ENCODE measurements around the gene LECT2. TPM values are rescaled to one million over a fixed set of nuclear protein-coding genes. Genes with fewer than 3 reads are reported as not detected.

The LECT2 gene
- total and polyA plus RNA-seq, 2 experiments from 2014 or later, result 0.45 TPM; not detected in 1

- TF ChIP-seq, protein P1, sequence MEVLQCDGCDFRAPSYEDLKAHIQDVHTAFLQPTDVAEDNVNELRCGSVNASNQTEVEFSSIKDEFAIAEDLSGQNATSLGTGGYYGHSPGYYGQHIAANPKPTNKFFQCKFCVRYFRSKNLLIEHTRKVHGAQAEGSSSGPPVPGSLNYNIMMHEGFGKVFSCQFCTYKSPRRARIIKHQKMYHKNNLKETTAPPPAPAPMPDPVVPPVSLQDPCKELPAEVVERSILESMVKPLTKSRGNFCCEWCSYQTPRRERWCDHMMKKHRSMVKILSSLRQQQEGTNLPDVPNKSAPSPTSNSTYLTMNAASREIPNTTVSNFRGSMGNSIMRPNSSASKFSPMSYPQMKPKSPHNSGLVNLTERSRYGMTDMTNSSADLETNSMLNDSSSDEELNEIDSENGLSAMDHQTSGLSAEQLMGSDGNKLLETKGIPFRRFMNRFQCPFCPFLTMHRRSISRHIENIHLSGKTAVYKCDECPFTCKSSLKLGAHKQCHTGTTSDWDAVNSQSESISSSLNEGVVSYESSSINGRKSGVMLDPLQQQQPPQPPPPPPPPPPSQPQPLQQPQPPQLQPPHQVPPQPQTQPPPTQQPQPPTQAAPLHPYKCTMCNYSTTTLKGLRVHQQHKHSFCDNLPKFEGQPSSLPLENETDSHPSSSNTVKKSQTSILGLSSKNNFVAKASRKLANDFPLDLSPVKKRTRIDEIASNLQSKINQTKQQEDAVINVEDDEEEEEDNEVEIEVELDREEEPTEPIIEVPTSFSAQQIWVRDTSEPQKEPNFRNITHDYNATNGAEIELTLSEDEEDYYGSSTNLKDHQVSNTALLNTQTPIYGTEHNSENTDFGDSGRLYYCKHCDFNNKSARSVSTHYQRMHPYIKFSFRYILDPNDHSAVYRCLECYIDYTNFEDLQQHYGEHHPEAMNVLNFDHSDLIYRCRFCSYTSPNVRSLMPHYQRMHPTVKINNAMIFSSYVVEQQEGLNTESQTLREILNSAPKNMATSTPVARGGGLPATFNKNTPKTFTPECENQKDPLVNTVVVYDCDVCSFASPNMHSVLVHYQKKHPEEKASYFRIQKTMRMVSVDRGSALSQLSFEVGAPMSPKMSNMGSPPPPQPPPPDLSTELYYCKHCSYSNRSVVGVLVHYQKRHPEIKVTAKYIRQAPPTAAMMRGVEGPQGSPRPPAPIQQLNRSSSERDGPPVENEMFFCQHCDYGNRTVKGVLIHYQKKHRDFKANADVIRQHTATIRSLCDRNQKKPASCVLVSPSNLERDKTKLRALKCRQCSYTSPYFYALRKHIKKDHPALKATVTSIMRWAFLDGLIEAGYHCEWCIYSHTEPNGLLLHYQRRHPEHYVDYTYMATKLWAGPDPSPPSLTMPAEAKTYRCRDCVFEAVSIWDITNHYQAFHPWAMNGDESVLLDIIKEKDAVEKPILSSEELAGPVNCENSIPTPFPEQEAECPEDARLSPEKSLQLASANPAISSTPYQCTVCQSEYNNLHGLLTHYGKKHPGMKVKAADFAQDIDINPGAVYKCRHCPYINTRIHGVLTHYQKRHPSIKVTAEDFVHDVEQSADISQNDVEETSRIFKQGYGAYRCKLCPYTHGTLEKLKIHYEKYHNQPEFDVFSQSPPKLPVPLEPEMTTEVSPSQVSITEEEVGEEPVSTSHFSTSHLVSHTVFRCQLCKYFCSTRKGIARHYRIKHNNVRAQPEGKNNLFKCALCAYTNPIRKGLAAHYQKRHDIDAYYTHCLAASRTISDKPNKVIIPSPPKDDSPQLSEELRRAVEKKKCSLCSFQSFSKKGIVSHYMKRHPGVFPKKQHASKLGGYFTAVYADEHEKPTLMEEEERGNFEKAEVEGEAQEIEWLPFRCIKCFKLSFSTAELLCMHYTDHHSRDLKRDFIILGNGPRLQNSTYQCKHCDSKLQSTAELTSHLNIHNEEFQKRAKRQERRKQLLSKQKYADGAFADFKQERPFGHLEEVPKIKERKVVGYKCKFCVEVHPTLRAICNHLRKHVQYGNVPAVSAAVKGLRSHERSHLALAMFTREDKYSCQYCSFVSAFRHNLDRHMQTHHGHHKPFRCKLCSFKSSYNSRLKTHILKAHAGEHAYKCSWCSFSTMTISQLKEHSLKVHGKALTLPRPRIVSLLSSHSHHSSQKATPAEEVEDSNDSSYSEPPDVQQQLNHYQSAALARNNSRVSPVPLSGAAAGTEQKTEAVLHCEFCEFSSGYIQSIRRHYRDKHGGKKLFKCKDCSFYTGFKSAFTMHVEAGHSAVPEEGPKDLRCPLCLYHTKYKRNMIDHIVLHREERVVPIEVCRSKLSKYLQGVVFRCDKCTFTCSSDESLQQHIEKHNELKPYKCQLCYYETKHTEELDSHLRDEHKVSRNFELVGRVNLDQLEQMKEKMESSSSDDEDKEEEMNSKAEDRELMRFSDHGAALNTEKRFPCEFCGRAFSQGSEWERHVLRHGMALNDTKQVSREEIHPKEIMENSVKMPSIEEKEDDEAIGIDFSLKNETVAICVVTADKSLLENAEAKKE (CRISPR knock-in tag; IDR thresholded peaks at IDR 0.05), result no peak
- TF ChIP-seq EZH2 (IDR thresholded peaks at IDR 0.05; ENCODE audit: low read depth, unreplicated experiment), result no peak
- TF ChIP-seq JUNB (IDR thresholded peaks at IDR 0.05; ENCODE audit: unreplicated experiment), result no peak
- no peak for TF ChIP-seq EZH2phosphoT487 (IDR thresholded peaks at IDR 0.05; ENCODE audit: unreplicated experiment)
- TF ChIP-seq ZNF114 (CRISPR knock-in tag; IDR thresholded peaks at IDR 0.05), result no peak
- no peak for TF ChIP-seq STAT1 (IDR thresholded peaks at IDR 0.05; ENCODE audit: unreplicated experiment)
- no peak for TF ChIP-seq CREB1 (CRISPR knock-in tag; IDR thresholded peaks at IDR 0.05; ENCODE audit: low read depth)
Measured at GRCh38 chr5:135966165-135966564, 11.4 kb upstream of the LECT2 start (continued).

DNA sequence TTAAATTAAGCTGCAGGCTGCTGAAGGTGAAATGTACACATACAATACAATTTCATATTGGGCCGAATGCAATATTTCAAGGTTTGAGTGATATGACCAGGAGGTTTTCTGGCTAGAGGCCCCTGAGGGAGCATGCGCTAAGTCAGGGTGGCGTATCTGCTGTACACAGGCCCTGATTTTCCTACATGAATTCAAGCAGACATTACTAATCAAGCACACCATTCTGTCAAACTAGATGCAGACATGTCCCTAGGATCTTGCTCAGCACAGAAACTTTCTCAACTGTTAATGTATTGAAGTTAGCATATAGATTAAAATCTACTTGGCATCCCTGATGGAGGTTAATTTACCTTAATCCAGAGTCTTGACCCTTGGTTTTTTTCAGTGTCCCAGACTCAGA is 10.7 kb upstream of the LECT2 start:
- no peaks in the 10 kb centered on the region for H3K79me2 ChIP-seq (replicated peaks; ENCODE audit: insufficient read depth)
- no peaks in the 10 kb centered on the region for H3K27me3 ChIP-seq (ENCODE audit: insufficient read depth)
- H3K27ac ChIP-seq (ENCODE audit: low read depth), result no peak overlapping the region
- no peak for ATAC-seq
- H2AFZ ChIP-seq, result no peak overlapping the region
- peaks cover 4% of the 10 kb centered on the region; the same call in 2 of the 3 replicates for H3K4me1 Mint-ChIP-seq
- no peak overlapping the region for H3K4me2 ChIP-seq
- H3K27me3 Mint-ChIP-seq (ENCODE audit: insufficient read depth, low read depth, poor library complexity), result no peaks in the 10 kb centered on the region
- DNase-seq (ENCODE audit: low spot score), result no peak
- H3K27ac Mint-ChIP-seq, result no peak overlapping the region
- no peaks in the 10 kb centered on the region for H3K36me3 ChIP-seq (ENCODE audit: insufficient read depth)
- H3F3A ChIP-seq (replicated peaks; ENCODE audit: low read depth), result no peaks in the 10 kb centered on the region
- no peaks in the 10 kb centered on the region for H4K20me1 ChIP-seq (replicated peaks; ENCODE audit: insufficient read depth)
- no peaks in the 10 kb centered on the region for H3K36me3 Mint-ChIP-seq (ENCODE audit: low read depth)
- no peak overlapping the region for H3K4me3 Mint-ChIP-seq
- H3K4me3 ChIP-seq, result no peak overlapping the region
- H3K9me2 ChIP-seq (ENCODE audit: insufficient read depth), result no peaks in the 10 kb centered on the region; the same call in 1 of the 2 replicates
- H3K9me3 Mint-ChIP-seq, result no peaks in the 10 kb centered on the region
- no peaks in the 10 kb centered on the region for H3K4me1 ChIP-seq (ENCODE audit: insufficient read depth)
- TF ChIP-seq NANOG (IDR thresholded peaks at IDR 0.05; ENCODE audit: borderline replicate concordance) (no peak), REST (IDR thresholded peaks at IDR 0.05; ENCODE audit: unreplicated experiment) (no peak)
- TF ChIP-seq, protein P2, sequence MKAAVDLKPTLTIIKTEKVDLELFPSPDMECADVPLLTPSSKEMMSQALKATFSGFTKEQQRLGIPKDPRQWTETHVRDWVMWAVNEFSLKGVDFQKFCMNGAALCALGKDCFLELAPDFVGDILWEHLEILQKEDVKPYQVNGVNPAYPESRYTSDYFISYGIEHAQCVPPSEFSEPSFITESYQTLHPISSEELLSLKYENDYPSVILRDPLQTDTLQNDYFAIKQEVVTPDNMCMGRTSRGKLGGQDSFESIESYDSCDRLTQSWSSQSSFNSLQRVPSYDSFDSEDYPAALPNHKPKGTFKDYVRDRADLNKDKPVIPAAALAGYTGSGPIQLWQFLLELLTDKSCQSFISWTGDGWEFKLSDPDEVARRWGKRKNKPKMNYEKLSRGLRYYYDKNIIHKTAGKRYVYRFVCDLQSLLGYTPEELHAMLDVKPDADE (IDR thresholded peaks at IDR 0.05), result no peak
